ENCODE measurements around the gene PRSS36.
A peak's percentile ranks its signal among the peaks of the same experiment; 100 is the strongest.

Gene PRSS36

GRCh38 chr16:31108035-31108793 lies 41.7 kb downstream of the PRSS36 start, which contains the start of gene BCKDK:
BCKDK (plus strand) TSS chr16:31108386; CDS start chr16:31109224, 838 bp downstream.
- peak within 1 kb of the TSS; percentile 94 for H3K4me2 ChIP-seq (ENCODE audit: low read length)
- H3K9me3 ChIP-seq (ENCODE audit: low read length), result no peaks in the 10 kb centered on the region
- H3K27ac ChIP-seq (ENCODE audit: low read depth, low read length, poor library complexity, severe bottlenecking), result peak within 1 kb of the TSS; percentile 64
- H2AFZ ChIP-seq (ENCODE audit: low read length), result no peak within 1 kb of the TSS
- peaks cover 25% of the 10 kb centered on the region for H3K4me1 ChIP-seq (ENCODE audit: insufficient read depth, low read length, severe bottlenecking)
- H3K79me2 ChIP-seq (ENCODE audit: insufficient read depth, low read length), result no peaks in the 10 kb centered on the region
- TF ChIP-seq CTCF (IDR thresholded peaks at IDR 0.05; ENCODE audit: low read length) (no peak), EZH2 (IDR thresholded peaks at IDR 0.05; ENCODE audit: borderline replicate concordance, low read length) (no peak)
- peak within 1 kb of the TSS; percentile 95 for H3K4me3 ChIP-seq (ENCODE audit: low read depth, low read length, poor library complexity, severe bottlenecking)
- peaks cover 34% of the 10 kb centered on the region for H3K36me3 ChIP-seq (ENCODE audit: insufficient read depth, low read length)
- H3K9me2 ChIP-seq (ENCODE audit: low read depth, low read length), result no peaks in the 10 kb centered on the region
- peak within 1 kb of the TSS; percentile 95 for H3K9ac ChIP-seq (ENCODE audit: low read length)
- peaks cover 5% of the 10 kb centered on the region for H3F3A ChIP-seq (ENCODE audit: insufficient read depth, low read length)
- no peaks in the 10 kb centered on the region for H4K20me1 ChIP-seq (ENCODE audit: insufficient read depth, low read length)
- H3K27me3 ChIP-seq (ENCODE audit: insufficient read depth, low read length), result no peaks in the 10 kb centered on the region

- Histone ChIP-seq H3K9me3 (ENCODE audit: low read length) (no peaks in the 10 kb centered on the region), H2AFZ (ENCODE audit: low read length) (no peak overlapping the region), H3K9ac (ENCODE audit: low read length) (peak overlapping the region; percentile 95; the same call in 1 of the 2 replicates), H3K79me2 (ENCODE audit: insufficient read depth, low read length) (no peaks in the 10 kb centered on the region), H3K27me3 (ENCODE audit: insufficient read depth, low read length) (no peaks in the 10 kb centered on the region), H3K4me1 (ENCODE audit: insufficient read depth, low read length, severe bottlenecking) (peaks cover 25% of the 10 kb centered on the region), H3K4me2 (ENCODE audit: low read length) (peak overlapping the region; percentile 94), H4K20me1 (ENCODE audit: insufficient read depth, low read length) (no peaks in the 10 kb centered on the region), H3K9me2 (ENCODE audit: low read depth, low read length) (no peaks in the 10 kb centered on the region), H3K36me3 (ENCODE audit: insufficient read depth, low read length) (peaks cover 26% of the 10 kb centered on the region), H3K4me3 (ENCODE audit: low read depth, low read length, poor library complexity, severe bottlenecking) (peak overlapping the region; percentile 95), H3K27ac (ENCODE audit: low read depth, low read length, poor library complexity, severe bottlenecking) (peak overlapping the region; percentile 64), H3F3A (ENCODE audit: insufficient read depth, low read length) (peaks cover 5% of the 10 kb centered on the region)
- TF ChIP-seq CTCF (IDR thresholded peaks at IDR 0.05; ENCODE audit: low read length) (no peak), EZH2 (IDR thresholded peaks at IDR 0.05; ENCODE audit: borderline replicate concordance, low read length) (no peak)
These were observed 42.4 kb downstream of the PRSS36 start for GRCh38 chr16:31107465-31107867.

GRCh38 chr16:31106509-31107464 lies 43.1 kb downstream of the PRSS36 start:
- no peak overlapping the region for H3K9ac ChIP-seq (ENCODE audit: low read length)
- no peaks in the 10 kb centered on the region for H3K9me2 ChIP-seq (ENCODE audit: low read depth, low read length)
- peaks cover 20% of the 10 kb centered on the region; the same call in 1 of the 2 replicates for H3K36me3 ChIP-seq (ENCODE audit: insufficient read depth, low read length)
- H3K4me3 ChIP-seq (ENCODE audit: low read depth, low read length, poor library complexity, severe bottlenecking), result no peak overlapping the region
- no peaks in the 10 kb centered on the region for H3K79me2 ChIP-seq (ENCODE audit: insufficient read depth, low read length)
- no peaks in the 10 kb centered on the region for H3K27me3 ChIP-seq (ENCODE audit: insufficient read depth, low read length)
- H3F3A ChIP-seq (ENCODE audit: insufficient read depth, low read length), result peaks cover 5% of the 10 kb centered on the region
- H3K27ac ChIP-seq (ENCODE audit: low read depth, low read length, poor library complexity, severe bottlenecking), result peak overlapping the region; percentile 64
- H3K4me1 ChIP-seq (ENCODE audit: insufficient read depth, low read length, severe bottlenecking), result peaks cover 25% of the 10 kb centered on the region
- no peak overlapping the region for H2AFZ ChIP-seq (ENCODE audit: low read length)
- H3K4me2 ChIP-seq (ENCODE audit: low read length), result peak overlapping the region; percentile 94; the same call in 1 of the 2 replicates
- TF ChIP-seq CTCF (IDR thresholded peaks at IDR 0.05; ENCODE audit: low read length) (no peak), EZH2 (IDR thresholded peaks at IDR 0.05; ENCODE audit: borderline replicate concordance, low read length) (no peak)
- no peaks in the 10 kb centered on the region for H3K9me3 ChIP-seq (ENCODE audit: low read length)
- H4K20me1 ChIP-seq (ENCODE audit: insufficient read depth, low read length), result no peaks in the 10 kb centered on the region

Data from OCI-LY1 (cell line).